ENCODE results near the gene NPAS2. TPM values are rescaled to one million over a fixed set of nuclear protein-coding genes. Genes with fewer than 3 reads are reported as not detected.

The NPAS2 gene
- total and polyA plus RNA-seq, 2 donors (not counting 3 experiments of a cell fraction or from before 2014, with no cell fraction given) = 29.0 to 53.9 TPM

- Histone ChIP-seq H3K27me3 (ENCODE audit: control insufficient read depth in 2 of 2, insufficient read depth in 2 of 2, low read length in 2 of 2) (no peaks in the 10 kb centered on the region), H2AFZ (ENCODE audit: low read depth, low read length) (no peak overlapping the region), H3K9me1 (replicated peaks; ENCODE audit: control insufficient read depth, extremely low read depth, insufficient read depth, low read length) (no peaks in the 10 kb centered on the region), H3K36me3 (ENCODE audit: control insufficient read depth in 2 of 2, extremely low read depth in 1 of 2, insufficient read depth in 2 of 2, low read length in 2 of 2) (no peaks in the 10 kb centered on the region), H3K4me2 (ENCODE audit: insufficient read depth, low read length) (no peak overlapping the region), H3K9me3 (replicated peaks; ENCODE audit: control insufficient read depth, insufficient read depth, low read length) (no peaks in the 10 kb centered on the region), H3K4me1 (ENCODE audit: control insufficient read depth, extremely low read depth, insufficient read depth, low read length) (peaks cover 25% of the 10 kb centered on the region), H3K4me3 (replicated peaks in 1 of 3; ENCODE audit: insufficient read depth in 1 of 3, low read depth in 1 of 3, low read length in 3 of 3) (no peak overlapping the region), H3K27ac (ENCODE audit: insufficient read depth, low read depth, low read length) (no peak overlapping the region), H3K79me2 (ENCODE audit: control insufficient read depth, insufficient read depth, low read length) (no peaks in the 10 kb centered on the region), H4K20me1 (replicated peaks; ENCODE audit: control insufficient read depth, extremely low read depth, insufficient read depth, low read length) (no peaks in the 10 kb centered on the region), H3K9ac (replicated peaks; ENCODE audit: extremely low read depth, insufficient read depth, low read length) (no peak overlapping the region)
- DNase-seq (ENCODE audit: low read depth, low spot score) (no peak), FAIRE-seq (no peak)
- CTCF ChIA-PET = no interaction called here
- TF ChIP-seq EZH2 (IDR thresholded peaks at IDR 0.05; ENCODE audit: borderline replicate concordance, low read depth, low read length, severe bottlenecking) (no peak), GATA2 (IDR thresholded peaks at IDR 0.05; ENCODE audit: insufficient read depth, insufficient read length, low read depth, low read length) (no peak), POLR2A (IDR thresholded peaks at IDR 0.05; ENCODE audit: low read depth, low read length) (no peak), MYC (IDR thresholded peaks at IDR 0.05; ENCODE audit: low read depth, low read length) (no peak), MAX (IDR thresholded peaks at IDR 0.05; ENCODE audit: insufficient read depth, insufficient read length) (no peak), CTCF (IDR thresholded peaks at IDR 0.05; ENCODE audit: extremely low read depth in 1 of 2, insufficient read depth in 1 of 2, low read depth in 1 of 2, low read length in 2 of 2) (no peak), JUN (IDR thresholded peaks at IDR 0.05; ENCODE audit: borderline replicate concordance, insufficient read depth, insufficient read length, low read depth) (no peak), FOS (IDR thresholded peaks at IDR 0.05; ENCODE audit: borderline replicate concordance, insufficient read depth, low read length) (no peak), POLR2AphosphoS5 (IDR thresholded peaks at IDR 0.05; ENCODE audit: insufficient read depth, low read depth, low read length) (no peak)
- dilution Hi-C loops (cut with MboI; ENCODE audit: extremely low pct_ligation_motif_present, low sequenced_read_pairs) = no loop called here
- intact Hi-C loops (cut with micrococcal nuclease) = no loop called here
- BruUV-seq (replicated peaks) = no TSS peak
- POLR2A ChIA-PET = no interaction called here
Observed at GRCh38 chr2:100771125-100771524, 48.8 kb upstream of the NPAS2 start.
